MM.1S (cell line): Measurements from ENCODE around the gene TMEM163.
"Not testable (repeated sequence)": the region's sequence is repeated elsewhere in the genome, so short reads cannot be mapped to it uniquely, and the experiment has no call there.

Source experiments
- DNase-seq: peaks from one replicate; pipeline ENCODE4 v3.0.0-alpha.2; 2015
- H2AFZ ChIP-seq: fragments of 300-600 bp; sonication (generic); 2 replicates; pipeline ENCODE4 v1.6.0; 2016; ENCODE audit warnings: antibody characterized with exemption, low read length
- H3F3A ChIP-seq: fragments of 300-600 bp; sonication (generic); 2 replicates; pipeline ENCODE4 v1.6.1; 2016; ENCODE audit warnings: mild to moderate bottlenecking, antibody characterized with exemption, low read length, moderate library complexity, mixed read lengths; ENCODE audit not compliant: insufficient read depth
- H3K27ac ChIP-seq: fragments of 300-600 bp; sonication (generic); 2 replicates; pipeline ENCODE4 v1.5.1; 2016; ENCODE audit warnings: mild to moderate bottlenecking, low read length
- H3K27me3 ChIP-seq: fragments of 300-600 bp; sonication (generic); replicated peaks from 2 replicates; pipeline ENCODE4 v1.6.0; 2016; ENCODE audit warnings: low read length; ENCODE audit not compliant: insufficient read depth
- H3K36me3 ChIP-seq: fragments of 300-600 bp; sonication (generic); replicated peaks from 2 replicates; pipeline ENCODE4 v1.6.1; 2016; ENCODE audit warnings: mild to moderate bottlenecking, low read length, mixed read lengths; ENCODE audit not compliant: insufficient read depth
- H3K4me1 ChIP-seq: fragments of 300-600 bp; sonication (generic); 2 replicates; pipeline ENCODE4 v1.6.1; 2016; ENCODE audit warnings: low read length, mixed read lengths
- H3K4me2 ChIP-seq: fragments of 300-600 bp; sonication (generic); 2 replicates; pipeline ENCODE4 v1.6.0; 2016; ENCODE audit warnings: low read depth, low read length
- H3K4me3 ChIP-seq: fragments of 300-600 bp; sonication (generic); 2 replicates; pipeline ENCODE4 v1.5.1; 2016; ENCODE audit warnings: low read length, mixed read lengths
- H3K79me2 ChIP-seq: fragments of 300-600 bp; sonication (generic); 2 replicates; pipeline ENCODE4 v1.6.1; 2016; ENCODE audit warnings: mixed run types, low read length, mixed read lengths
- H3K9ac ChIP-seq: fragments of 300-600 bp; sonication (generic); 2 replicates; pipeline ENCODE4 v1.6.1; 2016; ENCODE audit warnings: low read length, mixed read lengths
- H3K9me2 ChIP-seq: fragments of 300-600 bp; sonication (generic); replicated peaks from 2 replicates; pipeline ENCODE4 v1.6.1; 2016; ENCODE audit warnings: mild to moderate bottlenecking, low read length, mixed read lengths; ENCODE audit not compliant: insufficient read depth
- H3K9me3 ChIP-seq: fragments of 300-600 bp; sonication (generic); replicated peaks from 2 replicates; pipeline ENCODE4 v1.6.1; 2016; ENCODE audit warnings: mild to moderate bottlenecking, low read length, mixed read lengths; ENCODE audit not compliant: insufficient read depth
- H4K20me1 ChIP-seq: fragments of 300-600 bp; sonication (generic); 2 replicates; pipeline ENCODE4 v1.6.1; 2016; ENCODE audit warnings: mild to moderate bottlenecking, low read length, moderate library complexity, mixed read lengths; ENCODE audit not compliant: insufficient read depth
- CTCF ChIP-seq: fragments of 300-600 bp; sonication (generic); IDR thresholded peaks from 2 replicates; pipeline ENCODE4 v1.5.1; 2016; ENCODE audit warnings: antibody characterized with exemption, low read length, mixed read lengths
- EZH2 ChIP-seq: fragments of 300-600 bp; sonication (generic); optimal IDR thresholded peaks from 2 replicates; pipeline ENCODE3; 2017; ENCODE audit warnings: low read depth, mild to moderate bottlenecking, antibody characterized with exemption, low read length, mixed read lengths
- EZH2phosphoT487 ChIP-seq: fragments of 300-600 bp; sonication (generic); IDR thresholded peaks from 2 replicates; pipeline ENCODE4 v1.6.1; 2018; ENCODE audit warnings: antibody characterized with exemption, low read length

The TMEM163 gene

GRCh38 chr2:134725876-134726275 lies 7.1 kb upstream of the TMEM163 start:
- DNase-seq, result no peak
- Histone ChIP-seq H3K79me2 (no peaks in the 10 kb centered on the region), H3K4me3 (no peak overlapping the region), H3K4me1 (no peaks in the 10 kb centered on the region), H3K9me2 (no peaks in the 10 kb centered on the region), H3F3A (no peaks in the 10 kb centered on the region), H3K27ac (no peak overlapping the region), H3K27me3 (no peaks in the 10 kb centered on the region), H3K4me2 (no peak overlapping the region), H3K9me3 (no peaks in the 10 kb centered on the region), H3K9ac (no peak overlapping the region), H4K20me1 (no peaks in the 10 kb centered on the region), H2AFZ (no peak overlapping the region), H3K36me3 (no peaks in the 10 kb centered on the region)
- TF ChIP-seq CTCF (no peak), EZH2phosphoT487 (no peak), EZH2 (no peak)

GRCh38 chr2:134724341-134724740 lies 5.5 kb upstream of the TMEM163 start:
- Histone ChIP-seq H3K9me2 (no peaks in the 10 kb centered on the region), H3K4me3 (no peak overlapping the region), H3K27ac (no peak overlapping the region), H3K4me2 (no peak overlapping the region), H4K20me1 (no peaks in the 10 kb centered on the region), H3F3A (no peaks in the 10 kb centered on the region), H3K4me1 (no peaks in the 10 kb centered on the region), H3K27me3 (no peaks in the 10 kb centered on the region; the same call in 1 of the 2 replicates), H3K36me3 (no peaks in the 10 kb centered on the region), H2AFZ (no peak overlapping the region), H3K79me2 (no peaks in the 10 kb centered on the region), H3K9ac (no peak overlapping the region), H3K9me3 (no peaks in the 10 kb centered on the region)
- no peak for DNase-seq
- TF ChIP-seq EZH2, result no peak
- TF ChIP-seq CTCF, result no peak
- TF ChIP-seq EZH2phosphoT487, result no peak

GRCh38 chr2:134723742-134724141 lies 4.9 kb upstream of the TMEM163 start:
- DNase-seq, H3K9me2 ChIP-seq, H3K9ac ChIP-seq, H3K4me3 ChIP-seq, H4K20me1 ChIP-seq, H3F3A ChIP-seq, H3K36me3 ChIP-seq, H3K4me1 ChIP-seq, H3K4me2 ChIP-seq, H3K79me2 ChIP-seq, H3K27me3 ChIP-seq, H3K27ac ChIP-seq, H3K9me3 ChIP-seq, H2AFZ ChIP-seq: not testable (repeated sequence)

GRCh38 chr2:134722728-134723127 lies 3.9 kb upstream of the TMEM163 start:
- Histone ChIP-seq H3K9ac (no peak overlapping the region), H3K36me3 (no peaks in the 10 kb centered on the region), H3K27me3 (peaks cover 6% of the 10 kb centered on the region; the same call in 1 of the 2 replicates), H2AFZ (no peak overlapping the region), H3K79me2 (no peaks in the 10 kb centered on the region), H3K27ac (no peak overlapping the region), H3K4me1 (no peaks in the 10 kb centered on the region), H4K20me1 (no peaks in the 10 kb centered on the region), H3K4me3 (no peak overlapping the region), H3F3A (no peaks in the 10 kb centered on the region), H3K9me3 (no peaks in the 10 kb centered on the region), H3K4me2 (no peak overlapping the region), H3K9me2 (no peaks in the 10 kb centered on the region)
- no peak for DNase-seq
- no peak for TF ChIP-seq EZH2
- peak; percentile 18; the same call in 1 of the 2 replicates for TF ChIP-seq CTCF
- no peak for TF ChIP-seq EZH2phosphoT487
